KG1 (cell line): Measurements from ENCODE around the gene SLC25A39.
"Not testable (repeated sequence)": the region's sequence is repeated elsewhere in the genome, so short reads cannot be mapped to it uniquely, and the experiment has no call there.

Source experiments
- DNase-seq: peaks from one replicate; lab custom pipeline; 2025; lab: John Stamatoyannopoulos, UW

The SLC25A39 gene

DNA sequence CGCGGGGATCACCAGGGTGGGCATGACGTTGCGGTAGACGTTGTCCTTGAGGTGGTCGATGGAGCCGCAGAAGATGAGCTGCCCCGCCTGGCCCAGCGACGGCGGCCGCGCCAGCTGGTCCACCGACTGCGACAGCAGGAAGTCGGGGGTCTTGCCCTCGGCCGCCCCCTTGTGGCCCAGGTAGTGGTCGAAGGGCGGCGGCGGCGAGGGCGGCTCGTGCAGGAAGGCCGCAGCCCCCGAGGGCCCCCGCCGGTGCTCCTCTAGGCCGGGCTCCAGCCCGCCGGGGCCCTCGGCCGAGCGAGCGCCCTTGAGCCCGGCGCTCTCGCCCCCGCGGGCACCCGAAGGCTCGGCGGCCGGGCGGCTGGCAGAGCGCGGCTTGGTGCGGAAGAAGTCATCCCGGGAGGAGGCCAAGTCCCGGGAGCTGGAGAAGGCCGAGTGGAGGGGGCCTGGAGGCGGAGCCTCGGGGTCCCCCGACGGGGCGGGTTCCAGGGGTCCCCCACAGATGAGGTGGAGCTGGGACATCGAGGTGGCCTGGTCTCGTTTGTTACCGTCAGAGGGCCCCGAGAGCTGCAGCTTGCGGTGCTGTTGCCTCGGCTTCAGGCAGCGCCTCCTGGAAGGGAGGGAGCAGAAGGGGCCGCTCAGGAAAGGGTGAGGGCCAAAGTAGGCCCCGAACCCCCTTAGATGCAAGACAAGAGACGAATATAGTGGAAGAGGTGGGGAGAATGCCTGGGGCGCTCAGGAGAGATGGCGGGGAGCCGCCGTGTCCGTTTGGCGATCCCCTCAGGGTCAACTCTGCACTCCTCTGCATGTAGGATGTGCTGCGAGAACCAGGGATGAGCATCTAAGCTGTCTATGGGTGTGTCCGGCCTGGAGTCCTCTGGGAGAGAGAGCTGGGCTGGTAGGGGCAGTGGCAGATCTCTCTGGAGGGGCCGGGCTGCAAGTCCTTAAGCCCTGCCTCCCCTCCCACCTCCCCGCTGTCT, 30.2 kb upstream of the SLC25A39 start:
- no peak for DNase-seq

DNA sequence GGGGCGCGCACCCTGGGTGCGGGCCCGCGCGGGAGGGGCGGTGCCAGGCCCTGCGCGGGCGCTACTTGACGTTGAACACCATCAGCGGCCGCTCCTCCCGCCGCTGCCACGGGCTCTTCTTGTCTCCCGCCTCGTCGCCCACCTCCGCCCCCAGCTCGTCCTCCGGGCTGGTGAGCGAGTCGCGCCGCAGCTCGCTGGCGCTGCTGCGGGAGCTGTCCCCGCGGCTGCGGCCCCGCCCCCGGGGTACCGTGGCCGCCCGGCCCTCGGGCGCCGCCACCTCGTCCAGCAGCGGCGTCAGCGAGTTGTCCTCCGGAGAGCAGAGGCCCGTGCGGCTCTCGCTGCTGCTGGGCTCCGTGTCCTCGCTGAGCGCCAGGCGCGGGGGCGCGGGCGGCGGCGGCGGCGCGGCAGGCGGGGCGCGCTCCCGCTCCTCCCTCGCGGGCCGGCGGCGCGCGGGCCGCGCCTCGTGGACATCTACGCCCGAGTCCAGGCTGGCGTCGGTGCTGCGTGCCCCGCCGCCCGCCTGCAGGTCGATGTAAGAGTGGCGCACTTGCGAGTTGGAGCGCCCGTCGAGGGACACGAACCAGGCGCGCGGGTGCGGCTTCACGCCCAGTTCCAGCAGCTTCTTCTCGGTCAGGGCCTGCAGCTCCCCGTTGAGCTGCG, 29.2 kb upstream of the SLC25A39 start:
- no peak for DNase-seq

- DNase-seq: no peak
Observed at GRCh38 chr17:44352828-44353671, 28.4 kb upstream of the SLC25A39 start.

DNA sequence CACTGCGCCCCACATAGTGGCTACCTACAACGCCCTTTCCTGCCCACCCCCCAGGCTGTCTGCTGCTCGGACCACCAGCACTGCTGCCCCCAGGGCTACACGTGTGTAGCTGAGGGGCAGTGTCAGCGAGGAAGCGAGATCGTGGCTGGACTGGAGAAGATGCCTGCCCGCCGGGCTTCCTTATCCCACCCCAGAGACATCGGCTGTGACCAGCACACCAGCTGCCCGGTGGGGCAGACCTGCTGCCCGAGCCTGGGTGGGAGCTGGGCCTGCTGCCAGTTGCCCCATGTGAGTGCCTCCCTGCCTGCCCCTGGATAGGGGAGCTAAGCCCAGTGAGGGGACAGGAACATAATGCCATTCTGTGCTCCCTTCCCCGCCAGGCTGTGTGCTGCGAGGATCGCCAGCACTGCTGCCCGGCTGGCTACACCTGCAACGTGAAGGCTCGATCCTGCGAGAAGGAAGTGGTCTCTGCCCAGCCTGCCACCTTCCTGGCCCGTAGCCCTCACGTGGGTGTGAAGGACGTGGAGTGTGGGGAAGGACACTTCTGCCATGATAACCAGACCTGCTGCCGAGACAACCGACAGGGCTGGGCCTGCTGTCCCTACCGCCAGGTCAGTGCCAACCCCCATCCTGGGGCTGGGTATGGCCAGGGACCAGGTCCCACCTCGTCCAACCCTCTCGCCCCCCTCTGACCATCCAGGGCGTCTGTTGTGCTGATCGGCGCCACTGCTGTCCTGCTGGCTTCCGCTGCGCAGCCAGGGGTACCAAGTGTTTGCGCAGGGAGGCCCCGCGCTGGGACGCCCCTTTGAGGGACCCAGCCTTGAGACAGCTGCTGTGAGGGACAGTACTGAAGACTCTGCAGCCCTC, 27.6 kb upstream of the SLC25A39 start:
- no peak for DNase-seq

DNA sequence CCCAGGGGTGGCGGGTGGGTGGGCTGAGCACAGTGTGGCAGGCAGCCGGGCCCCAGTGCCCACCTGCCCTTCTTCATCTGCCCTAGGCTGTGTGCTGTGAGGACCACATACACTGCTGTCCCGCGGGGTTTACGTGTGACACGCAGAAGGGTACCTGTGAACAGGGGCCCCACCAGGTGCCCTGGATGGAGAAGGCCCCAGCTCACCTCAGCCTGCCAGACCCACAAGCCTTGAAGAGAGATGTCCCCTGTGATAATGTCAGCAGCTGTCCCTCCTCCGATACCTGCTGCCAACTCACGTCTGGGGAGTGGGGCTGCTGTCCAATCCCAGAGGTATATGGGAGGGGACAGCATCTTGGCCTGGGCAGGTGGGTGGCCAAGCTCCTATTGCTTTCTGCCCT, 26.8 kb upstream of the SLC25A39 start:
- DNase-seq: no peak

- peak; percentile 7 for DNase-seq
Observed at GRCh38 chr17:44350733-44351226, 26.2 kb upstream of the SLC25A39 start.

GRCh38 chr17:44349553-44350070, 25.0 kb upstream of the SLC25A39 start:
- DNase-seq: no peak

DNA sequence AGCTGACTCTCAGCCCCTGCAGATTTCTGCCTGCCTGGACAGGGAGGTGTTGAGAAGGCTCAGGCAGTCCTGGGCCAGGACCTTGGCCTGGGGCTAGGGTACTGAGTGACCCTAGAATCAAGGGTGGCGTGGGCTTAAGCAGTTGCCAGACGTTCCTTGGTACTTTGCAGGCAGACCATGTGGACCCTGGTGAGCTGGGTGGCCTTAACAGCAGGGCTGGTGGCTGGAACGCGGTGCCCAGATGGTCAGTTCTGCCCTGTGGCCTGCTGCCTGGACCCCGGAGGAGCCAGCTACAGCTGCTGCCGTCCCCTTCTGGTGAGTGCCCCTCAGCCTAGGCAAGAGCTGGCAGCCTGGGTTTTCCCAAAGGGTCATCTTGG, 24.4 kb upstream of the SLC25A39 start:
- DNase-seq: no peak

GRCh38 chr17:44348234-44348987, 23.8 kb upstream of the SLC25A39 start:
- DNase-seq: no peak

DNA sequence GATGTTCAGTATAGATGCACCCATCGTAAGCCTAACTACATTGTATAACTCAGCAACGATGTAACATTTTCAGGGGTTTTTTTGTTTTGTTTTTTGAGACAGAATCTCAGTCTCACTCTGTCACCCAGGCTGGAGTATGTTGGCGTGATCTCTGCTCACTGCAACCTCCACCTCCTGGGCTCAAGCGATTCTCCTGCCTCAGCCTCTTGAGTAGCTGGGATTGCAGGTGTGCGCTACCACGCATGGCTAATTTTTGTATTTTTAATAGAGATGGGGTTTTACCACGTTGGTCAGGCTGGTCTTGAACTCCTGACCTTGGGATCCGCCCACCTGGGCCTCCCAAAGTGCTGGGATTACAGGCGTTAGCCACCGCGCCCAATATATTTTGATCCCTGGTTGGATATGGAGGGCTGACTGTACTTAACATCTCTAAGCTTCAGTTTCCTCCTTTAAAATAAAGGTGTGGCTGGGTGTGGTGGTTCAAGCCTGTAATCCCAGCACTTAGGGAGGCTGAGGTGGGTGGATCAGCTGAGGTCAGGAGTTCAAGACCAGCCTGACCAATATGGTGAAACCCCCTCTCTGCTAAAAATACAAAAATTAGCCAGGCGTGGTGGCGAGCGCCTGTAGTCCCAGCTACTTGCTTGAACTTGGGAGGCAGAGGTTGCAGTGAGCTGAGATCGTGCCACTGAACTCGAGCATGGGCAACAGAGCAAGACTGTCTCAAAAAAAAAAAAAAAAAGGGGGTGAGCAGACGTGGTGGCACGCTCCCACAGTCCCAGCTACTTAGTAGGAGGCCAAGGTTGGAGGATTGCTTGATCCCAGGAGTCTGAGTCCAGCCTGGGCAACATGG, 22.8 kb upstream of the SLC25A39 start:
- not testable (repeated sequence) for DNase-seq

GRCh38 chr17:44346064-44346844, 21.6 kb upstream of the SLC25A39 start:
- DNase-seq: no peak

DNA sequence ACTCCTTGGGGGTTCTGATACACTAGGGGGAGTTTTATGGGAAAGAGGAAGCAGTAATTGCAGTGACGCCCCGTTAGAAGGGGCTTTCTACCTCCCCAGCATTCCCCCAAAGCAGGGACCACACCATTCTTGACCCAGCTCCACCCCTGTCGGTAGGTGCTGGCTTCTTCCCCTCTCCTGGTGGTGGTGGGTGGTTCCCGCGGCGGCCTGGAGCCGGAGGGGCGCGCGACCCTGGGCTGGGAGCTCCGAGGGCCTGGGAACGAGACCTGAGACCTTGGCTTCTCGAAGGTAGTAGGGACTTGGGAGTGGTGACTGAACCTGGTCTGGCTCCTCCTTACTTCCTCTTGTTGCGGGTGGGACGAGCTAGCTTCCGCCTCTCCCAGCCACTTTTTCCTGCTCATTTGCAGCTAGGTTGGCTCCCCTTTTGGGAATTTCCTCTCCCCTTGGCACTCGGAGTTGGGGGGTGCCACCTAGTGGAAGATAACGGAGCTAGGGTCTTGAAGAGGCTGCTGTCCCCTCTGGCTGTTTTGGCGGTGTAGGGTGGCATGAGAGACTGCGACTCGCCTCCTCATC, 20.9 kb upstream of the SLC25A39 start:
- peak; percentile 51 for DNase-seq

- DNase-seq: peak; percentile 74
Observed at GRCh38 chr17:44344939-44345453, 20.4 kb upstream of the SLC25A39 start, which contains the start of gene GRN. Gene GRN, plus strand, starts transcription at chr17:44345302. Its CDS starts 3,863 bp downstream, at chr17:44349165.

DNA sequence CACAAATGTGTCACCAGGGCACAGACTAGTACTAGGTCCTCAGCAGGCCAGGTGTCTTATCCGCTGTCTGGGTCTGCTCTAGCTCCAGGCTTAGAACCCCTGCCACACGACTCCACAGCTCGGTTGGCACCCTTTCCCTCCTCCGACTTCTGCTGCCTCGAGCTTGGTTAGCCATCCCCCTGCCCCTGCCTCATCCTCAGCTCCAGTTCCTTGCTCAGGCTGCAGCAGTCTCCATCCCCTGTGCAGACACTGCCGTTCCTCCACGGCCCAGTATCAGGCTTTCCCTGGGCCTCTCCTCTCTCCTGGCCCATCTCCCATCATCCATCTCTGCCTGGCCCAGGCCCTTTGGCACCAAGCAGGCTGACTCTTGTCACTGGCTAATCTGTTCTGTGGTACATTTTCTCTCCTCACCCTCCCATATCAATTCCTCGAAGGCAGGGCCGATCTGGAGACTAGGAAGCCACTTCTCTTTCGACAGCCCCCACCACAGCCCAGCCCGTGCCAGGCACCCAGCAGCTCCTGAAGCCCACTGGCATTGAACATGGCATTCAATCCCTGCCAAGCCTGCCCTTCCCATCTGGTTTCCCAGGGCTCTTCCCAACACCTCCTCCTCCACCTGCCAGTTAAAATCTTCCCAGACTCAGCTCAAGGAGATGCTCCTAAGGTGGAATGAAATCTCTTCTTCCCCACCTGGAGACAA, 19.0 kb upstream of the SLC25A39 start:
- DNase-seq: no peak

- not testable (repeated sequence) for DNase-seq
Observed at GRCh38 chr17:44340553-44340952, 15.9 kb upstream of the SLC25A39 start.

- DNase-seq: no peak
Observed at GRCh38 chr17:44338702-44339101, 14.1 kb upstream of the SLC25A39 start.

DNA sequence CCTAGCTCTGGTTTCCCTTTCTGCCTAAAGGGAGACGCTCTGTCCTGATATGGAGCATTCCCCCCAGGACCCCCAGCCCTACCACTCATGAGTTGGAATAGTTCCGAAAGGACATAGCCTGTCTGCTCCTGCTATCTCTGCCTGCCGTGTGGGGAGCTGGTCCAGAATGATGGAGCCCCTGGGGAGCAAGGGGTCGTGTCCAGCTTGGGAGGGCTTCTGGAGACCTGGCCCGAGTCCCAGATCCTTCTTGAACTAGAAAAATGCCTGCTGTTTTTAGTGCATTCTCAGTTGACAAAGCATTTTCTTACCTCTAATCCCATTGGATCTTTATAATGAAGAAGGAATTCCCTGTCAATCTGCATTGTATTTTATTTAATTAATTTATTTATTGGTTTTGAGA, 11.3 kb upstream of the SLC25A39 start:
- no peak for DNase-seq
